ENCODE measurements around the gene RAD51B. TPM values are rescaled to one million over a fixed set of nuclear protein-coding genes. Genes with fewer than 3 reads are reported as not detected.

RAD51B gene
- total and polyA plus RNA-seq, 2 donors (not counting 1 experiment from before 2014, with no cell fraction given), result 4.6 to 16.3 TPM

- Histone ChIP-seq H3K27me3 (ENCODE audit: control insufficient read depth, insufficient read depth, low read length) (no peaks in the 10 kb centered on the region), H3K36me3 (ENCODE audit: control insufficient read depth, insufficient read depth, low read length) (no peaks in the 10 kb centered on the region), H3K4me3 (replicated peaks in 1 of 4; ENCODE audit: control extremely low read depth in 1 of 4, insufficient read depth in 1 of 4, low read depth in 3 of 4, low read length in 4 of 4) (no peak overlapping the region), H3K4me2 (ENCODE audit: extremely low read depth, insufficient read depth, low read length) (no peak overlapping the region), H2AFZ (ENCODE audit: low read length) (no peak overlapping the region), H3K9ac (ENCODE audit: insufficient read depth, low read length) (no peak overlapping the region), H4K20me1 (ENCODE audit: control insufficient read depth, extremely low read depth, insufficient read depth, low read length) (no peaks in the 10 kb centered on the region), H3K79me2 (ENCODE audit: control insufficient read depth, insufficient read depth, low read length) (no peaks in the 10 kb centered on the region), H3K27ac (ENCODE audit: insufficient read depth, low read length) (no peak overlapping the region), H3K4me1 (ENCODE audit: control insufficient read depth, extremely low read depth, insufficient read depth, low read length) (peaks cover 18% of the 10 kb centered on the region), H3K9me3 (ENCODE audit: control insufficient read depth, insufficient read depth, low read depth, low read length) (no peaks in the 10 kb centered on the region)
- DNase-seq (ENCODE audit: low read depth in 2 of 2), result no peak
- TF ChIP-seq EZH2 (IDR thresholded peaks at IDR 0.05; ENCODE audit: low read length, missing control alignments), result no peak
- no peak for TF ChIP-seq CTCF (conservative IDR thresholded peaks at IDR 0.05 in 1 of 2, IDR thresholded peaks at IDR 0.05 in 1 of 2; ENCODE audit: low read depth in 1 of 2, low read length in 2 of 2)
These were observed 836.9 kb downstream of the RAD51B start for GRCh38 chr14:68656452-68656851.

- Histone ChIP-seq H3K9ac (ENCODE audit: insufficient read depth, low read length) (no peak overlapping the region), H3K4me2 (ENCODE audit: extremely low read depth, insufficient read depth, low read length) (no peak overlapping the region), H3K9me3 (ENCODE audit: control insufficient read depth, insufficient read depth, low read depth, low read length) (no peaks in the 10 kb centered on the region), H3K36me3 (ENCODE audit: control insufficient read depth, insufficient read depth, low read length) (no peaks in the 10 kb centered on the region), H3K4me1 (ENCODE audit: control insufficient read depth, extremely low read depth, insufficient read depth, low read length) (peaks cover 11% of the 10 kb centered on the region), H3K27ac (ENCODE audit: insufficient read depth, low read length) (no peak overlapping the region), H3K4me3 (replicated peaks in 1 of 4; ENCODE audit: control extremely low read depth in 1 of 4, insufficient read depth in 1 of 4, low read depth in 3 of 4, low read length in 4 of 4) (no peak overlapping the region), H3K79me2 (ENCODE audit: control insufficient read depth, insufficient read depth, low read length) (no peaks in the 10 kb centered on the region), H2AFZ (ENCODE audit: low read length) (no peak overlapping the region), H4K20me1 (ENCODE audit: control insufficient read depth, extremely low read depth, insufficient read depth, low read length) (no peaks in the 10 kb centered on the region), H3K27me3 (ENCODE audit: control insufficient read depth, insufficient read depth, low read length) (no peaks in the 10 kb centered on the region)
- TF ChIP-seq EZH2 (IDR thresholded peaks at IDR 0.05; ENCODE audit: low read length, missing control alignments) (no peak), CTCF (conservative IDR thresholded peaks at IDR 0.05 in 1 of 2, IDR thresholded peaks at IDR 0.05 in 1 of 2; ENCODE audit: low read depth in 1 of 2, low read length in 2 of 2) (no peak)
- no peak for DNase-seq (ENCODE audit: low read depth in 2 of 2)
These were observed 837.9 kb downstream of the RAD51B start for GRCh38 chr14:68657300-68658028.

DNA sequence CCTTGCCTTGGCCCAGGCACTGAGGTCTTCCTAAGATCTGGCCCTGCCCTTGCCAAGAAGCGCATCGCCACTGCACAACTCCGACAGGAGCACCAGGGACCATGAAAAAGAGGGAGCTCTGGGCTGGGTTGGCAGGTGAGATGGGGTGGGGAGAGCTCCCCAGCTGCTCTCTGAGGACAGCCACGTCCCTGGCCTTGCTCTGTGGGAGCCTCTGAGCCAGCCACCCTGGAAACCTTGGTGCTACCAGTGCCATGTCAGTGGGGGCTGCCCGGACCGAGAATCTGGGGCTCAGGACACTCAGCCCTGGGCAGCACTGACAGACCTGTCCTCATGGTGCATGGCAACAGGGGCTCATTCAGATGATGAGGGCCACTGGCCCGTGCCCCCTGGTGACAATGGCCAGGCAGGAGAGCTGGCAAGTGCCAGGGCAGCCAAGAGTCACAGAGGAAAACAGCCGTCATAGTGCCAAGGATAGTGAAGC is 838.5 kb downstream of the RAD51B start:
- no peaks in the 10 kb centered on the region for H3K9me3 ChIP-seq (ENCODE audit: control insufficient read depth, insufficient read depth, low read depth, low read length)
- H3K4me2 ChIP-seq (ENCODE audit: extremely low read depth, insufficient read depth, low read length), result no peak overlapping the region
- H2AFZ ChIP-seq (ENCODE audit: low read length), result no peak overlapping the region
- H3K9ac ChIP-seq (ENCODE audit: insufficient read depth, low read length), result no peak overlapping the region
- no peak for DNase-seq (ENCODE audit: low read depth in 2 of 2)
- H3K4me1 ChIP-seq (ENCODE audit: control insufficient read depth, extremely low read depth, insufficient read depth, low read length), result peaks cover 13% of the 10 kb centered on the region
- TF ChIP-seq CTCF (conservative IDR thresholded peaks at IDR 0.05 in 1 of 2, IDR thresholded peaks at IDR 0.05 in 1 of 2; ENCODE audit: low read depth in 1 of 2, low read length in 2 of 2) (no peak), EZH2 (IDR thresholded peaks at IDR 0.05; ENCODE audit: low read length, missing control alignments) (no peak)
- H3K79me2 ChIP-seq (ENCODE audit: control insufficient read depth, insufficient read depth, low read length), result no peaks in the 10 kb centered on the region
- H3K27ac ChIP-seq (ENCODE audit: insufficient read depth, low read length), result no peak overlapping the region
- no peak overlapping the region for H3K4me3 ChIP-seq (replicated peaks in 1 of 4; ENCODE audit: control extremely low read depth in 1 of 4, insufficient read depth in 1 of 4, low read depth in 3 of 4, low read length in 4 of 4)
- H3K36me3 ChIP-seq (ENCODE audit: control insufficient read depth, insufficient read depth, low read length), result no peaks in the 10 kb centered on the region
- no peaks in the 10 kb centered on the region for H3K27me3 ChIP-seq (ENCODE audit: control insufficient read depth, insufficient read depth, low read length)
- no peaks in the 10 kb centered on the region for H4K20me1 ChIP-seq (ENCODE audit: control insufficient read depth, extremely low read depth, insufficient read depth, low read length)
